ENCODE results near the gene APBB2.

DNA sequence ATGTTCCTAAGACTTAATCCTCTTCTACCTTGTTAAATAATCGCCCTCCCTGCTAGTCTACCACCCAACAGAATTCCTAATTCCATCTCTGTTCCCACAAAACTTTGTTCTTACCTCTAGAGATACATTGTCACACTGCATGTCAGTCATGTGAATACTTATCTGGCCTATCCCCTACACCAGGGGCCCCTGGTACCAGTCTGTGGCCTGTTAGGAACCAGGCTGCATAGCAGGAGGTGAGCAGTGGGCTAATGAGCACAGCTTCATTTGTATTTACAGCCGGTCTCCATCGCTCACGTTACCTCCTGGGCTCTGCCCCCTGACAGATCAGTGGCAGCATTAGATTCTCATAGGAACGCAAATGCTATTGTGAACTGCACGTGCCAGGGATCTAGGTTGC, 73.9 kb downstream of the APBB2 start:
- no peak for TF ChIP-seq POLR2A (IDR thresholded peaks at IDR 0.05)
- TF ChIP-seq CTCF (IDR thresholded peaks at IDR 0.05): no peak
